ENCODE results near the gene CCDC197.

DNA sequence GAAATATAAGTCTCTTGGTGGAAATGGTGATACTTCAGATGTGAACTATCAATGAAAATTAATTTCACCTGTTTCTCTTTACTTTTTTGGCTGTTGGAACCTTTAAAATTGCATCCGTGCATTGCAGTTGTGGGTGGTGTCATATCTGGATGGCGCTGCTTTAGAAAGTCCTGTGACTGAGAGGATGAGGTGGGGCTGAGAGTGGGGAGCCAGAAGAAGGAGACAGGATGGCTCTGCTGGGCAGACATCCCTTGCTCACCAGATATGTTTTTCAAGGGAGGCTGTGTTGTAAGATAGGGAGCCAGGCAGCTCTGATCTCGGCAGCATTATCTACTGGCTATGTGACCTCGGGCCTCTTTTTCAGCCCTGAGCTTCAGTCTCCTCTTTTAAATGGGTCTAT is 33.4 kb upstream of the CCDC197 start:
- TF ChIP-seq, protein P1, sequence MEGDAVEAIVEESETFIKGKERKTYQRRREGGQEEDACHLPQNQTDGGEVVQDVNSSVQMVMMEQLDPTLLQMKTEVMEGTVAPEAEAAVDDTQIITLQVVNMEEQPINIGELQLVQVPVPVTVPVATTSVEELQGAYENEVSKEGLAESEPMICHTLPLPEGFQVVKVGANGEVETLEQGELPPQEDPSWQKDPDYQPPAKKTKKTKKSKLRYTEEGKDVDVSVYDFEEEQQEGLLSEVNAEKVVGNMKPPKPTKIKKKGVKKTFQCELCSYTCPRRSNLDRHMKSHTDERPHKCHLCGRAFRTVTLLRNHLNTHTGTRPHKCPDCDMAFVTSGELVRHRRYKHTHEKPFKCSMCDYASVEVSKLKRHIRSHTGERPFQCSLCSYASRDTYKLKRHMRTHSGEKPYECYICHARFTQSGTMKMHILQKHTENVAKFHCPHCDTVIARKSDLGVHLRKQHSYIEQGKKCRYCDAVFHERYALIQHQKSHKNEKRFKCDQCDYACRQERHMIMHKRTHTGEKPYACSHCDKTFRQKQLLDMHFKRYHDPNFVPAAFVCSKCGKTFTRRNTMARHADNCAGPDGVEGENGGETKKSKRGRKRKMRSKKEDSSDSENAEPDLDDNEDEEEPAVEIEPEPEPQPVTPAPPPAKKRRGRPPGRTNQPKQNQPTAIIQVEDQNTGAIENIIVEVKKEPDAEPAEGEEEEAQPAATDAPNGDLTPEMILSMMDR (IDR thresholded peaks at IDR 0.05) = no peak
- TF ChIP-seq POLR2A (IDR thresholded peaks at IDR 0.05) = no peak

Measured in testis (tissue), 2 donors.